HG03025 (cell line): ENCODE data around the gene CES1.
"Not testable (repeated sequence)": the region's sequence is repeated elsewhere in the genome, so short reads cannot be mapped to it uniquely, and the experiment has no call there.

Source experiments
- ATAC-seq: cut with Tn5 transposase; IDR thresholded peaks from one replicate; pipeline ENCODE4 v1.9.1; 2021; ENCODE audit warnings: mild to moderate bottlenecking, moderate library complexity; ENCODE audit not compliant: unreplicated experiment, low FRiP score

Gene CES1

DNA sequence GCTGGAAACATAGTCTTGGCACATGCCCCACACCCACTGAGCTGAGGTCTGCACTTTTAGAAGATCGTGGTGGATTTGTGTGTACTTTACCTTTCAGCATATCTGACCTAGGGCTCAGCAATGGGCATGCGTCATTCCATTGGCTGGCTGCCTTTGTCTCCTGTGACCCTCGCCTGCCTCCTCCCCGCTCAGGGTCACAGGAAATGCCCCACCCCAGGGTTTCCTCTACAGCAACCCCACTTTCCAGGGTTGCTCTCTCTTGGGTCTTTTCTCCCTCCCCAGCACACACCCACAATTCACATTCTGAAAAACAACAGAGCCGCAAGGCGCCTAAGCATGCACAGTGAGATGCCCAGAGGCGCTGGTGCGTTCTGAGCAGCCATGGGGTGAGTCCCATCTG, 29.2 kb downstream of the CES1 start:
- ATAC-seq, result not testable (repeated sequence)

DNA sequence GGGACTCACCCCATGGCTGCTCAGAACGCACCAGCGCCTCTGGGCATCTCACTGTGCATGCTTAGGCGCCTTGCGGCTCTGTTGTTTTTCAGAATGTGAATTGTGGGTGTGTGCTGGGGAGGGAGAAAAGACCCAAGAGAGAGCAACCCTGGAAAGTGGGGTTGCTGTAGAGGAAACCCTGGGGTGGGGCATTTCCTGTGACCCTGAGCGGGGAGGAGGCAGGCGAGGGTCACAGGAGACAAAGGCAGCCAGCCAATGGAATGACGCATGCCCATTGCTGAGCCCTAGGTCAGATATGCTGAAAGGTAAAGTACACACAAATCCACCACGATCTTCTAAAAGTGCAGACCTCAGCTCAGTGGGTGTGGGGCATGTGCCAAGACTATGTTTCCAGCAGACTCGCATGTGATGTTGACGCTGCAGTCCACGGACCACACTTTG, 39.9 kb downstream of the CES1 start:
- not testable (repeated sequence) for ATAC-seq

DNA sequence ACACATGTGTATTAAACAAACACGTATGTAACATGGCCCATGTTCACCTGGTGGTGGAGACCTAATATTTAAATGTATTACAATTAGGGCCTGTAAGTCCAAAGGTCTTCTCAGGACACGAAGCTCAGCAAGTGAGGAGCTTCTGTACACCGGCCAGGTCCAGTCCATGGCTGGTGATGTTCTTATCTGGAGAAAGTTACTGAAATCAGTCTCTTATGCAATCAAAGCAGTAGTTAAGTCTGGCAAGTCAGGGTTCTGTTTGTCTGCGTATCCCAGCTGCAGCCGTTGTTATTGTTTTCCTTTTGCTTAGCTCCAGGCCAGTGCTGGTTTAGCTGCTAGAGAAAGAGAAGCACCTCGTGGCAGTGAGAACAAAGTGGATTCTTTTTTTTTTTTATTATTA, 41.4 kb downstream of the CES1 start:
- not testable (repeated sequence) for ATAC-seq

DNA sequence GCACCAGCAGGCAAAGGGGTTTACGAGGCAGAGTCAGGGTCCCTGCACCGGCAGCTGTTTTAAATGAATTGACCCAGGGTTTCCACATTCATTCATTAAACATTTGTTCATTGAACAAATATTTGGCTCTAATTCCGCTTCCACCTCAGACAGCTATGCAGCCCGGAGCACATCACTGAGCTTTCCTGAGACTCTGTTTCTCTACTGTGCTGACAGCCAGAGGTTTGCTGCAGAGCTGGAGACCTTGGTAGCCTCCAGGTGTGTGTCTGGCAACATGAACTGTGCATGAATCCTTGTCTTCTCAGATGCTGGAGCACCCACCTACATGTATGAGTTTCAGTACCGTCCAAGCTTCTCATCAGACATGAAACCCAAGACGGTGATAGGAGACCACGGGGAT, 42.7 kb downstream of the CES1 start:
- not testable (repeated sequence) for ATAC-seq

DNA sequence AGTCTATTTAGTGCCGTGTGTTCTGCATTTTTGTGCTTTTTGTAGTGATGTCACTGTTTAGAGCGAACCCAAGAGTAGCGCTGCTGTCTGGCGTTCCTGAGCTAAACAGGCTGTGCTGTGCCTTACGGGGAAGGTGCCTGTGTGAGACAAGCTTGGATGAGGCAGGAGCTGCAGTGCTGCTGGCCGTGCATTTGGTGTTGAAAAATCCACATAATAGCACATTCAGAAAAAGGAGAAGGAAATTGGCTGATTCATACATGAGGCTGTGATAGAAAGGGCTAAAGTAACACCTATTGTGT, 50.2 kb downstream of the CES1 start:
- ATAC-seq, result not testable (repeated sequence)

DNA sequence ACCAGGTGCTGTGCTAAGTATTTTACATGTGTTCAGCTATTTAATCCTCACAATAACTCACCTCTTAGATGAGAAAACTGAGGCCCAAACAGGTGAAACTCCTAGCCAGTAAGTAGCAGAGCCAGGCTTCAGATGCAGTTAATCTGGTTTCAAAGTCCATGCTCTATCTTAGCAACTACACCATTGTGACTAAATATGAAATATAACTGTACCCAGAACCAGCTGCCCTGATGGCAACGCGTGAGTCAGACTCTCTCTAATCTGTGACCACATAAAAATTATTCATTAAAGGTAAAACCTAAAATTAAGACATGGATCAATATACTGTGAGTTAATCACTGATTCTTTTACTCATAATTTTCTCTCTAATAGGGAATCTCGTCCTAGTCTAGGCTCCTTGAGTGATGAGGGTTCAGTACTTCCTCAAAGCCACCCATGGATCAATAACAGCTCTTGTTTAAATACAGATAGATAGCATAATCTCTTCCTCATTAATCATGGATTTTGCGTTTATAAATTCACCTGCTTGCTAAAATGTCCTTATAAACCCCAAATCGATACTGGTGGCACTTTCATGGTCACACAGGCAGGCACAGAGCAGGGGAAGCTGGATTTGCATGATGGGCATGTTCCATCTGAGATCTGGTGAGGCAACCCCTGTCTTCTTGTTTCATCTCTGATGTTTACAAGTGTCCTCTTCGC, 50.7 kb downstream of the CES1 start:
- ATAC-seq, result not testable (repeated sequence)

DNA sequence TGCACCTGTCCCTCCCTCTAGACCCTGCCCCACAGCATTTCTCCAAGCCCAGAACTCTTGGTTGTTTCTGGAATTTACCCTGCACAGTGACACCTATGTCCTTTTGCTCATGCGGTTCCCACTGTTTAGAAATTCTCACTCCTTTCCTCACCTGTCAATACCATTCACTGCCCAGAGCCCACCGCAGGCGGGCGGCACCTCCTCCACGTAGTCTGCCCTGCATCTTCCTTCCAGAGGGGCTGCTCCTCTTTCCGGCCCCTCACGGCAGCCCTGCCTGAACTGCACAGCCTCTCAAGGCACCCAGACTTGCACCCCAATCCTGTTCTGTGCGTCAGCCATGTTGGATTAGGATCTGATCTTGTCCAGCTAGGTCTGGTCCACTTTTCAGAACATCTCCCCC, 51.4 kb downstream of the CES1 start:
- not testable (repeated sequence) for ATAC-seq

DNA sequence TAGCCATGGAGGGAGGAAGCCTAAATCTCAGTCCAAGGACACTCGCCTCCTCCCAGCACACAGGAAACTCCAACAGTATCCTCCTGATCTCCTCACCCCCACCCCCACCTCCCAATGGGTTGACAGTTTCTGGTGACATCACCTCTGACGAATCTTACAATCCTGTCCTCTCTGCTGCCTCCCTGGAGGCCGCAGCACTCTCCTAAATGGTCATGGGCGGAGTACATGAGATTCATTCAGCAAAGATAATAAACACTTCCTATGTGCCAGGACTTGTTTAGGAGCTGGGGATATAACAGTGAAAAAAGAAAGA, 52.8 kb downstream of the CES1 start:
- not testable (repeated sequence) for ATAC-seq

DNA sequence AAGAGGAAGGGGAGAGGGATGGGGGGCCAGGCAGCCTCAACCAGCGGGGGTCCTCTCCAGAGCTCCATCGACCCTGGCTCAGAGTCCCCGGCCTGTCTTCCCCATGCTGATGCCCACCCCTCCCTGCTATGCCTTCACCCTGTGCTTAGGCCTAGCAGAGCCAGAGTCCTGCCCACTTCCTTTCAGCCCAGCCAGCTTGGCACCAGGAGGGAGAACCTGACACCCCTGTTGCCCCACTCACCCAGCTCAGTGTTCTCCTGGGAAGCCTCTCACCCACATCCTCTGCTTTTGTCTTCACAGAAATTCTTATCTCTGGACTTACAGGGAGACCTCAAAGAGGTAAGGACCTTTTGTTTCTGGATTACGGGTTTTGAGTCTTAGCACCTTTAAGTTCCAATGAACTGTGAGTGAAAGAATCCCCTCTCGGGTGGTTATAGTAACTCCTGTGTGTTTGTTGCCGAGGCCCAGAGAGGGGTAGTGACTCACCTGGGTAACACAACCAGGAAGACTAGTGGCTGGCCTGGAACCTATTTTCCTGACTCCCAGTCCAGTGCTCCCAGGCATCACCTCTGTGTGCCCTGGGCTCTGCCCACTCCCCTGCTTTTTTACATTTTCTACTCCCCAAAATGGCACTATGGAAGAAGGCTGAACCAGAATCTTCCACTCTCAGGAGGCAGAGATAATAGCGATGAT, 53.3 kb downstream of the CES1 start:
- ATAC-seq, result no peak

DNA sequence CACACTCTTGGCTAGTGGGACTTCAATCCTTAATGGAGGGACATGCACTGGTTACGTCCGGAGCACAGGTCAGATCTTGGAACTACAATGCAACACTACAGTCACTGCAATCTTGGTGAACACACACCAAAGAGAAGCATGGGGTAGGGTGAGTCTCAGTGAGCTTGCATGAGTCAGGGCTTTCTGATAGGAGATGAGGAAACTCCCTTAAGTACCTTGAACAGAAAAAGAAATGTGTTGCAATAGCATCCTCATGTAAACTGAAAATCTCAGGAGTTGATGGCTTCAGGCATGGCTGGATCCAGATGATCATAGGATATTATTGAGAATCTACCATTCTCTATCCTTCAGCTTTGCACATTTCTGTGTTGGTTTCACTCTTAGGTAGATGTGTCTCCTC, 54.1 kb downstream of the CES1 start:
- ATAC-seq, result no peak

DNA sequence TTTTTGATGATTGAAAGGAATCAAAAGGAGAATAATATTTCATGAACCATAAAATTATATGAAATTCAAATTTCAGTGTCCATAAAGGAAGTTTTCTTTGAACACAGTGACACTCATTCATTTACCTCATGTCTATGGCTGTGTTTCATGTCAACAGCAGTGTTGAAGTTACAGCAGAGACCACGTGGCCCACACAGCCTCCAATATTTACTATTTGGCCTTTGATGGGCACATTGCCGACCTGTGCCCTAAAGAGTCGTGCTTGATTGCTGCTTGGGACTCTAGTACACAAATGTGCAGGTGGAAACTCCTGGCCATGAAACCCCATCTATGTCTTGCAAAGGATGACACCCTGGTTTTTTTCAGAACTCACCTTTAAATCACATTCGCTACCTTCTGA, 57.0 kb downstream of the CES1 start:
- no peak for ATAC-seq

DNA sequence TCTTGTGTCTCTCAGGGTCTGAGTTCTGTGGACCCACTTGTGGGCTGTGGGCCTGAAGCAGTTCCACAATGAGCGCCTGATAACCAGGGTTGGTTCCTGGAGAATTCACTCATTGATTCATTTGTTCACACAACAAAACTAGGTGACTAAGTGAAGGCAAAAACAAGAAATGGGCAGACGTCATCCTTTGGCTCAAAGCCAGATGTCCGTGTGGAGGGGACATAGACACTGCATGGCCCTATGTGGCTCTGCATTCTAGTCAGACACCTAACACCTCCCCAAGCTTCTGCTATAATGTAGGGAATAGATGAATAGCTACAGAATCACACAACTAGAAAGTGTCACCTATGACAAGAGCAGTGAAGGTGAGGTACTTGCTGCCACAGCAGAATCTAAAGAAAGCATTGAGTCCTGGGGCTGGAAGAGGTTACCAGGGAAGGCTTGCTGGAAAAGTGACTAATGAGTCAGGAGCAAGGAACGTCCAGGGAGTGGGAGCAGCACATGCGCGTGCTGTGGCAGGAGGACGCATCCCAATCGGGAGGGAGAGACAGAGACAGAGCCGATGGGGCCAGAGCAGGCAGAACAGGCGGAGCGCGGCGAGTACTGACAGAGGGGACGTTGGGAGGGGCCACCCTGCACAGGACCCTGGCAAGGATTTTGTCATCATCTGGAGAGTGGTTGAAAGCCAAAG, 58.9 kb downstream of the CES1 start:
- ATAC-seq, result no peak

DNA sequence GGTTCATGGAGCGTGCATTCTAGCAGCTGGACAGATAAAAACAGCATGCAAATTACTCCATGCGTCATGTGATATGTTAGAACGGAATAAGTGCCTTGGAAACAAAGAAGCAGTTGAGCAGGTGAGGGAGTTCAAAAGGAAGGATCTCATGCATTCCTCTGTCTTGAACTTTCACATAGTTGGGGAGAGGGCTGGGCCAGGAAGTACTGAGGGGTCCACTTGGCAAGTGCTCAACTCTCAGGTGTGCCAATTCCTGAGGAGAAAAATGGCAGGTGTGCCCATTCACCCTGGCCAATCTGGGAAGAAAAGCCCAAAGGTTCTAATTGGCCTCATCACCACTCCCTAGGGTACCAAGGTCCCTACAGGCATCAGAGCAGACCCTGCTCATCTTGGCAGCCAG, 67.7 kb downstream of the CES1 start:
- no peak for ATAC-seq

DNA sequence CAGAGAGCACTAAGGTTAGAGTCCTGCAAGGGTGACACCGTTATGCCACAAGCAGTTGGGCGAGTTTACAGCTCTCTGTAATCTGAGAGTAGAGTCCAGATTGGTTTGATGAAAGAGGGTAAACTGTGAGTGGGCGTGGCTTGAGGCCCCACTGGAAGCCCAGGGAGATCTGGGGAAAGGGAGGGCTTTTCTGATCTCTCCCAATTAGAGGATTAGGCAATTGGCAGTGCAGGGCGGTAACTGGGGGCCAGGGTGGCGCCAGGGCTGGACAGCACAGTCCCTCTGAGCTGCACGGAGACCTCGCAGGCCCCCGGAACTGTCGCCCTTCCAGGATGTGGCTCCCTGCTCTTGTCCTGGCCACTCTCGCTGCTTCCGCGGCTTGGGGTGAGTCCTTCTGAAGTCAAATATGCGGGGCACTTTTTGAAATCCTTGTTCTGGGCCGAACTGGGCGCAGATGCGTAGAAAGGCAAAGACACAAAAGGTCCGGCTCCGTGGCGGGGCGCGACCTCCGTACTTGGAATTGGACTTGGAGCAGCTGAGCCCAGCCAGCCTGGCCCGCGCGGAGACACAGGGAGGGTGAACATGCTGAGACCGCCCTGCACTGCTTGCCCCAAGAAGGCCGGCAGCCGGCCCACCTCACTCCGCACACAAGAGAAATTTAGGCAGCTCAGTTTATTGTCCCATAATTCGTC, 72.4 kb downstream of the CES1 start:
- ATAC-seq, result no peak

DNA sequence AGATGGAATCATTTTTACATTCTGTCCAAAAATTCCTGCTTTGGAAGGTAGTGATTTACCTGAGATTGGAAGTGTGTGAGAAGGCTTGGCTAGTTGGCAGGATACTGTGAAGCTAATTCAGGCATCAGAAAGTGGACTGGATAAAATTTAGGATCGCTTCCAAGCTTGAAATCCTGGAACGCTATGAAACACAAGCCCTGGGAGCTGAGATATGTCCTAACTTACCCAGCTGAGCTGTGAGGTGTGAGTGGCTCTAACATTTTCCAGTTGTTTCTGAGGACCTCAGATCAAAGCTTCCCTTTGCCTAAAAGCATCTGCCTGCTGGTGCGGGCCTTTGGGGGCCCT, 73.0 kb downstream of the CES1 start:
- not testable (repeated sequence) for ATAC-seq

DNA sequence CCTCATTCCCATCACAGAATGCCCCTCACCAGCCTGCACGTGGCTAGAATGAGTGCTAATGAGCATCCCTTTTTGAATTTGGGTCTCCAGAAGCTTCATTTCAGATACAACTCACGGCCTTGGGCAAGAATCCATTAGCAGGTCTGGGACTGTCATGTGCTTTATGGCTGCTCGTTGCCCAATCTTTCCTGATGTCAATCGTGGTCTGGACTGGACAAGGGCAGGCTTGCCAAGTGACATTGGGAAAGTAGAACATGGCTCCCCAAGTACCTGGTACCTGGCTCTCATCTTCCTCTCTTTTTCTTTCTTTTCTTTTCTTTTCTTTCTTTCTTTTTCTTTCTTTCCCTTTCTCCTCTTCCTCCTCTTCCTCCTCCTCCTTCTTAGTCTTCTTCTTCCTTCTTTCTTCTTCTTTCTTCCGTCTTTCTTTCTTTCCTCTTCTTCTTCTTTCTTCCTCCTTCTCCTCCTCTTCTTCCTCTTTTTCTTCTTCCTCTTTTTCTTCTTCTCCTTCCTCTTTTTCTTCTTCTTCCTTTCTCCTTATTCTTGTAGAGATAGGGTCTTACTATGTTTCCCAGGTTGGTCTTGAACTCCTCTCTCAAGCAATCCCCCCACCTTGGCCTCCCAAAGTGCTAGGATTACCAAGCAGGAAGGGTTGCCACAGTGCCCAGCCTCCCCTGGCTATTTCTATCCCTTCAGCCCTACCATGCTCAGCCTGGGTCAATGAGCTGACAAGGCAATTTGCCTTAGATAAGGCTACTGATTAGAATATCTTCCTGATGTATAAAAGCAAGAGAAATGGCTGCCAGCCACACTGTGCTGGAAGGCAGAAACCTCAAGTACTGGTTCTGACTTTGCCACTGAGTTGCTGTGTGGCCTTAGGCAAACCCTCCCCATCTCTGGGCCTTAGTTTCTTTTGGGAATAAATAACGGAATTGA, 75.0 kb downstream of the CES1 start:
- not testable (repeated sequence) for ATAC-seq

DNA sequence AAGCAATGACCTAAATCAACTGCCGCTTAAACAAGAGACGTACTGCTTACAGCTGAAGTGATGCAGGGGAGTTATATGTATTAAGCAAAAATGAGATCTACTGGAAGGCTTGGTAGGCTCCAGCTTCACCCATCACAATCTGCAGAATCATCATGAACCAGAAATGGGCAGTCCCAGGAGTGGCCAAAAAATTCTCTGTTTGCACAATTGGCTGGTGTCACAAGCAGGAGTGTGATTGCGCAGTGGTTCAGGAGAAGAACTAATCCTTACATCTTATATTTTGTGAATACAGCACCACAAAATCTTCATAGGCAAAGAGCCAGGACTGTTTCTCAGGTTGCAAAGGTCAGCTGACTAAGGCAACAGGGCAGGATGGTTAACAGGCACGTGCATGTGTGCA, 75.9 kb downstream of the CES1 start:
- ATAC-seq, result no peak

DNA sequence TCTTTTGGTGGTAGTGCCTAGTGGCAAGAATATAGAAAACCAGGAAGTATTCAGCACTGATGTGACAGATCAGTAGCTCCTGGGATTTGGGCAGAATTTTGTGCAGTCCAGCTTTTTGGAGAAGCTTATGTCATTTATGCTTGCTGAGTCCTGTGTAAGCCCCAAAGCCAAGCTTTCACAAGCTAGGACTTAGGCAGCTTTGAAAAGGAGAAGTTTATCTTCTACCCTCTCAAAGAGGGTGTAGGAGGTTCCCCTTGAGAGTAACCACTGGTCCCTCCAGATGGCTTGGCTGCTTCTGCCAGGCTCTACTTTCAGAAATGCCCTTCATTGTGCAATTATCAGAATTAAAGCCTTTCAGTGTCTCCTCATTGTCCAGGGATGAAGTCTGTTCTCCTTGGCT, 78.8 kb downstream of the CES1 start:
- ATAC-seq, result no peak

DNA sequence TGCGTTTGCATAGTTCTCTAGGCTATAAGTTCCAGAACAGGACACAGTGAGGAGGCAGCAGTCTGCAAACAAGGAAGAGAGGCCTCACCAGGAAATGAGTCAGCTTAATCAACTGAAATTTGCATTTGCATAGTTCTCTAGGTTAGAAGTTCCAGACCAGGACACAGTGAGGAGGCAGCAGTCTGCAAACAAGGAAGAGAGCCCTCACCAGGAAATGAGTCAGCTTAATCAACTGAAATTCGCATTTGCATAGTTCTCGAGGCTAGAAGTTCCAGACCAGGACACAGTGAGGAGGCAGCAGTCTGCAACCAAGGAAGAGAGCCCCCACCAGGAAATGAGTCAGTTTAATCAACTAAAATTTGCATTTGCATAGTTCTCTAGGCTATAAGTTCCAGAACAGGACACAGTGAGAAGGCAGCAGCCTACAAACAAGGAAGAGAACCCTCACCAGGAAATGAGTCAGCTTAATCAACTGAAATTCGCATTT, 79.7 kb downstream of the CES1 start:
- not testable (repeated sequence) for ATAC-seq
